ENCODE data around the gene PRKAG1.
A peak's percentile ranks its signal among the peaks of the same experiment; 100 is the strongest.
"Not testable (repeated sequence)": the region's sequence is repeated elsewhere in the genome, so short reads cannot be mapped to it uniquely, and the experiment has no call there.

PRKAG1 gene

GRCh38 chr12:49018261-49019119, at the start of gene PRKAG1:
PRKAG1 (minus strand) TSS chr12:49018776; CDS start chr12:49018740, 36 bp downstream.
- TF ChIP-seq CTCF (IDR thresholded peaks at IDR 0.05; ENCODE audit: low read depth, low read length, missing control alignments), result peak; percentile 49
- H3K4me3 ChIP-seq (ENCODE audit: low read depth, low read length), result peak within 1 kb of the TSS; percentile 85
- DNase-seq (ENCODE audit: low read depth), result peak; percentile 91

- TF ChIP-seq CTCF (IDR thresholded peaks at IDR 0.05; ENCODE audit: low read depth, low read length, missing control alignments), result no peak
- no peak for DNase-seq (ENCODE audit: low read depth)
- H3K4me3 ChIP-seq (ENCODE audit: low read depth, low read length), result no peak overlapping the region
Measured at GRCh38 chr12:49066120-49066519, 47.5 kb upstream of the PRKAG1 start.

- DNase-seq (ENCODE audit: low read depth), result no peak
- no peak overlapping the region for H3K4me3 ChIP-seq (ENCODE audit: low read depth, low read length)
- TF ChIP-seq CTCF (IDR thresholded peaks at IDR 0.05; ENCODE audit: low read depth, low read length, missing control alignments), result no peak
Measured at GRCh38 chr12:49064767-49065152, 46.2 kb upstream of the PRKAG1 start.

- H3K4me3 ChIP-seq (ENCODE audit: low read depth, low read length); DNase-seq (ENCODE audit: low read depth): not testable (repeated sequence)
Measured at GRCh38 chr12:49061916-49062315, 43.3 kb upstream of the PRKAG1 start.

GRCh38 chr12:49061157-49061650, 42.6 kb upstream of the PRKAG1 start:
- H3K4me3 ChIP-seq (ENCODE audit: low read depth, low read length), result peak overlapping the region; percentile 84
- no peak for TF ChIP-seq CTCF (IDR thresholded peaks at IDR 0.05; ENCODE audit: low read depth, low read length, missing control alignments)
- no peak for DNase-seq (ENCODE audit: low read depth)

GRCh38 chr12:49060237-49061156, 41.9 kb upstream of the PRKAG1 start, which contains the start of gene KMT2D:
KMT2D (minus strand) TSS chr12:49060794; CDS start chr12:49055324, 5,470 bp downstream.
- H3K4me3 ChIP-seq (ENCODE audit: low read depth, low read length), result peak within 1 kb of the TSS; percentile 84
- peak; percentile 92 for DNase-seq (ENCODE audit: low read depth)
- TF ChIP-seq CTCF (IDR thresholded peaks at IDR 0.05; ENCODE audit: low read depth, low read length, missing control alignments), result peak; percentile 33
